Fibroblast of the aortic adventitia (primary cell): ENCODE results near the gene PHIP. TPM values are rescaled to one million over a fixed set of nuclear protein-coding genes. Genes with fewer than 3 reads are reported as not detected.
"Not testable (repeated sequence)": the region's sequence is repeated elsewhere in the genome, so short reads cannot be mapped to it uniquely, and the experiment has no call there.

ENCODE experiments used
- DNase-seq: peaks from one replicate; pipeline ENCODE4 v3.0.0-alpha.2; 2010; ENCODE audit warnings: low read depth
- H3K4me3 ChIP-seq: 2 replicates; pipeline ENCODE4 v1.5.1; 2011; ENCODE audit warnings: low read depth, mild to moderate bottlenecking, control low read depth, low read length, moderate library complexity
- total RNA-seq: library from RNA; depleted of rRNA; stranded (reverse); fragments of >200 nt; gene quantifications from 2 replicates; pipeline ENCODE4 v1.2.3, GENCODE V29; 2012; ENCODE audit warnings: low replicate concordance
- TF ChIP-seq, protein P1 (sequence below): IDR thresholded peaks from 2 replicates; pipeline ENCODE4 v1.5.1; 2011; ENCODE audit warnings: mild to moderate bottlenecking, low read length, control low read depth, inconsistent platforms; ENCODE audit not compliant: insufficient read depth

The PHIP gene
- total RNA-seq, 1 donor = 34.3 TPM

DNA sequence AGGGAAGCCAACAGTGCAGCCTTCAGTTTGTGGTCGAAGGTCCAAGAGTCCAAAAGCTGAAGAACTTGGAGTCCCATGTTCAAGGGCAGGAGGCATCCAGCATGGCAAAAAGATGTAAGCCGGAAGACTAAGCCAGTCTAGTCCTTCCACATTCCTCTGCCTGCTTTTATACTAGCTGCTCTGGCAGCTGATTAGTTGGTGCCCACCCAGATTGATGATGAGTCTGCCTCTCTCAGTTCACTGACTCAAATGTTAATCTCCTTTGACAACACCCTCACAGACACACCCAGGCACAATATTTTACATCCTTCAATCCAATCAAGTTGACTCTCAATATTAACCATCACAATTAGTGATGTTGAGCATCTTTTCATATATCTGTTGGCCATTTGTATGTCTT, 23.1 kb upstream of the PHIP start:
- H3K4me3 ChIP-seq = no peak overlapping the region
- DNase-seq = no peak
- TF ChIP-seq, protein P1, sequence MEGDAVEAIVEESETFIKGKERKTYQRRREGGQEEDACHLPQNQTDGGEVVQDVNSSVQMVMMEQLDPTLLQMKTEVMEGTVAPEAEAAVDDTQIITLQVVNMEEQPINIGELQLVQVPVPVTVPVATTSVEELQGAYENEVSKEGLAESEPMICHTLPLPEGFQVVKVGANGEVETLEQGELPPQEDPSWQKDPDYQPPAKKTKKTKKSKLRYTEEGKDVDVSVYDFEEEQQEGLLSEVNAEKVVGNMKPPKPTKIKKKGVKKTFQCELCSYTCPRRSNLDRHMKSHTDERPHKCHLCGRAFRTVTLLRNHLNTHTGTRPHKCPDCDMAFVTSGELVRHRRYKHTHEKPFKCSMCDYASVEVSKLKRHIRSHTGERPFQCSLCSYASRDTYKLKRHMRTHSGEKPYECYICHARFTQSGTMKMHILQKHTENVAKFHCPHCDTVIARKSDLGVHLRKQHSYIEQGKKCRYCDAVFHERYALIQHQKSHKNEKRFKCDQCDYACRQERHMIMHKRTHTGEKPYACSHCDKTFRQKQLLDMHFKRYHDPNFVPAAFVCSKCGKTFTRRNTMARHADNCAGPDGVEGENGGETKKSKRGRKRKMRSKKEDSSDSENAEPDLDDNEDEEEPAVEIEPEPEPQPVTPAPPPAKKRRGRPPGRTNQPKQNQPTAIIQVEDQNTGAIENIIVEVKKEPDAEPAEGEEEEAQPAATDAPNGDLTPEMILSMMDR = no peak

DNA sequence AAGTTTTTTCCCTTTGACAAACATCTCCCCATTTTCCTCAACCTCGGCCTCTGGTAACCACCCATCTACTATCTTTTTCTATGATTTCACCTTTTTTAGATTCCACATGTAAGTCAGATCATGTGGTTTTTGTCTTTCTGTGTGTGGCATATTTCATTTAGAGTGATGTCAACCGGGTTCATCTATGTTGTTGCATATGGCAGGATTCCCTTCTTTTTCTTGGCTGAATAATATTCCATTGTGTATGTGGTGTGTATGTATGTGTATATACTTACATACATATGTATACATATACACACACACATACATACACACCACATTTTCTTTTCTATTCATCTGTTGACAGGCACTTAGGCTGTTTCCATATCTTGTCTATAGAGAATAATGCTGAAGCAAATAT, 22.2 kb upstream of the PHIP start:
- DNase-seq = no peak
- H3K4me3 ChIP-seq = no peak overlapping the region
- TF ChIP-seq, protein P1 = no peak

DNA sequence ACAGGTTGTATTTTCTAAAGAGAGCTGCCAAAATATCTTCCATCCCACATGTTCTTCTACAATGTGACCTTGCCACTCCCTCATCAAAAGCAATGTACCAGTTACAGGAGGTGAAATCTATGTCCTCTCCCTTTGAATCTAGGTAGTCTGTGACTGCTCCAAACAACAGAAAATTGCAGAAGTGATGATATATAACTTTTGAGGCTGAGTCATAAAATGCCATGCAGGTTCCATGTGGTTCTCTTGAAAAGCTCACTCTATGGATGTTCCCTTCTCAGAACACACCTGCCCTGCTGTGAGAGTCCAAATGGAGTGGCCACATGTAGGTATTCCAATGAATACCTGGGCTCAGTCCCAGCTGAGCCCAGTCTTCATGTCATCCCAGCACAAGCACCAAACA, 16.9 kb upstream of the PHIP start:
- TF ChIP-seq, protein P1 = no peak
- H3K4me3 ChIP-seq = no peak overlapping the region
- DNase-seq = no peak

DNA sequence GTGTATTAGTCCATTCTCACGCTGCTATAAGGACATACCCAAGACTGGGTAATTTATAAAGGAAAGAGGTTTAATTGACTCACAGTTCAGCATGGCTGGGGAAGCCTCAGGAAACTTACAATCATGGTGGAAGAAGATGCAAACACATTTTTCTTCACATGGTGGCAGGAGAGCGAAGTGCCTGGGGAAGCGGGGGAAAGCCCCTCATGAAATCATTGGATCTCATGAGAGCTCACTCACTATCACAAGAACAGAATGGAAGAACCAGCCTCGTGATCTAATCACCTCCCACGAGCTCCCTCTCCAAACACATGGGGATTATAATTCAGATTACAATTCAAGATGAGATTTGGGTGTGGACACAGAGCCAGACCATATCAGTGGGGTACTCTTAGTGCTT, 13.7 kb upstream of the PHIP start:
- not testable (repeated sequence) for DNase-seq, H3K4me3 ChIP-seq

DNA sequence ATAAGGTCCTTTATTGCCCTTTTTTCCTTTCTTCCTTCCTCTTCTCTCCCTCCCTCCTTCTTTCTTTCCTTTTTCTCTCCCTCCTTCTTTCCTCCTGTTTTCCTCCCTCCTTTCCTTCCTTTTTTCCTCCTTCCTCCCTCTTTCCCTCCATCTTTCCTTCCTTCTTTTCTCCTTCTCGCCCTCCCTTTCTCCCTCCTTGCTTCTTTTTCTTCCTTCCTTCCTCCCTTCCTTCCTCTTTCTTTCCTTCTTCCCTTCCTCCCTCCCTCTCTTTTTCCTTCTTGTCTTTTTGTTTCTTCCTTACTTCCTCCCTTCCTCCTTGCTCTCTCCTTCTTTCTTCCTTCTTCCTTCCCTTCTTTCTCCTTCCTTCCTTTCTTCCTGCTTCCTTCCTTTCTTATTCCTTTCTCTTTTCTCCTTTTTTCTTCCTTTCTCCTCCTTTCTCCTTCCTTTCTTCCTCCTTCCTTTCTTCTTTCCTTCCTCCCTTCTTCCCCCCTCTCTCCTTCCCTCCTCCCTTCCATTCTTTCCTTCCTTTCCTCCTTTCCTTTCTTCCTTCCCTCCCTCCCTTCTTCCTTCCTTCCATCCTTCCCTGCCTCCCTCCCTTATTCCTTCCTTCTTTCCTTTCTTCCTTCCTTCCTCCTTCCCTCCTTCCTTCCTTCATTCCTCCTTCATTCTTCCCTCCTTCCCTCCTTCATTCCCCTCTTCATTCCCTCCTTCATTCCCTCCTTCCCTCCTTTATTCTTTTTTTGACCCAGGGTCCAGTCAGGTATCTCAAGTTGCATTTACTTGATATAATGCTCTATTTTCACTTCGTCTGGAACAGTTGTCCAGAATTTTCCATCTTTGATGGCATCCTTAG, 11.7 kb upstream of the PHIP start:
- TF ChIP-seq, protein P1 = no peak
- DNase-seq = no peak
- H3K4me3 ChIP-seq = no peak overlapping the region

DNA sequence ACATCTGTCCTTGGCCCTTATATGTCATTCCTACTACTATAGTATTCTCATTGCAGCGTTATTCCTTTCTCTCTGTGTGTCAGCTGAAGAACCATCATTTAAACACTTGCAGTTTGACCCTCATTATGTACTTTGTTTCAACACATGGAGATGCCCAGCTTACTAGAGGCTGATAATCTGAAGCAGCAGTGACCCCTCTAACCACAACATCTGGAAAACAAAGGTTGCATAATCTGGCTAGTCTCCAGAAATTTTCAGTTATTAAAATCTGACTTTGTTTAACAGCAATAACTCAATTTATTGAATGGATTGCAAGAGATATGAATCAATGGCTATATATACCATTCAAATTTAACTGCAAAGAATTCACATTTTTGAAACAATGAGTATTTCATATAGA, 6.6 kb upstream of the PHIP start:
- no peak for DNase-seq
- H3K4me3 ChIP-seq = no peak overlapping the region
- TF ChIP-seq, protein P1 = no peak

DNA sequence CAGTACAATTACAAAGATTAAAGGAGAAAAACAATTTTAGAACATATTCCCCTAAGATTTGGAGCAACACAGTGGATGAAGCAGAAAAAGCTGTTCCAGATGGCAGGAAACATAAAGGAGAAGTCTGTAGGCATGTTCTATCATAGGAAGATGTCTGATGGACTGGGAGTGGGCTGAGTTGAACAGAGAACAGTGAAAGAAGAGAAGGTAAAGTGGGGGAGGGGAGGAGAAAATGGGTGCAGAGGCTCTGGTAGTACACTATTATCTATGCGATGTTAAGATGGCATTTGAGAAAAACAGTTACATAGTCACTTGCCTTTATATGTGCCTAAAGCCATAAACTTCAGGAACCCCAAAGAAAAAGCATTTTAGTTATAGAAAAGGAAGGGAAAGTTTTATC, 4.2 kb upstream of the PHIP start:
- no peak for DNase-seq
- TF ChIP-seq, protein P1 = no peak
- no peak overlapping the region for H3K4me3 ChIP-seq
